ENCODE results near the gene UCKL1.

DNA sequence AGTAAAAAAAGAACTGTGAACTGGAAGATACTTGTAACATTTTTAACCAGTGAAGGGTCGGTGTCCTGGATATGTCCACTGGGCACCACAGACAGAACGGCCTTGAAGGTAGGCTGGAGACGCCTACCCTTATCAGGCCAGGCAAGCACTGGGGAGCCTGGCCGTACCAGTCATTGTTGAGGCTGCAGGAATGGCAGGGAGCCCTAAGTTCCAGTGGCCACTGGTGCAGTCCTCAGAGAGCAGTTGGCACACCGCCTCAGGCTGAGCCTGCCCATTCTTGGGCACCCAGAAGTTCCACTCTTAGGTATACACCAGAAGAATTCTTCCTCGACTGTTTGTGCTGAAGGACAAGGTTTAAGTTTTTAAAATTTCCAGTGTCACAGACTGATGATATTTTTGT is 40.7 kb downstream of the UCKL1 start:
- TF ChIP-seq CTCF (conservative IDR thresholded peaks at IDR 0.05; ENCODE audit: low read length) (no peak), EZH2phosphoT487 (IDR thresholded peaks at IDR 0.05; ENCODE audit: borderline replicate concordance) (no peak)
